ENCODE data around the gene MATN1. TPM values are rescaled to one million over a fixed set of nuclear protein-coding genes. Genes with fewer than 3 reads are reported as not detected.

Gene MATN1
- total RNA-seq, 1 donor from 2014 or later = not detected

- intact Hi-C loops (cut with micrococcal nuclease) = no loop called here
- peaks cover 12% of the 10 kb centered on the region for H3K27me3 ChIP-seq (ENCODE audit: low read depth)
- H3K36me3 ChIP-seq = no peaks in the 10 kb centered on the region
Measured at GRCh38 chr1:30737357-30738039, 14.1 kb upstream of the MATN1 start.

GRCh38 chr1:30735668-30736498, 12.5 kb upstream of the MATN1 start:
- Histone ChIP-seq H3K4me1 (peaks cover 7% of the 10 kb centered on the region), H3K27ac (replicated peaks) (no peak overlapping the region), H3K4me3 (no peak overlapping the region), H3K36me3 (no peaks in the 10 kb centered on the region), H3K27me3 (ENCODE audit: low read depth) (peaks cover 12% of the 10 kb centered on the region), H3K9me3 (replicated peaks) (no peaks in the 10 kb centered on the region)
- no peak for TF ChIP-seq CTCF (IDR thresholded peaks at IDR 0.05; ENCODE audit: borderline replicate concordance)
- intact Hi-C loops (cut with micrococcal nuclease) = no loop called here
- DNase-seq = no peak

More at GRCh38 chr1:30737357-30738039, 14.1 kb upstream of the MATN1 start:
- Histone ChIP-seq H3K27ac (replicated peaks) (no peak overlapping the region), H3K9me3 (replicated peaks) (no peaks in the 10 kb centered on the region), H3K4me3 (no peak overlapping the region), H3K4me1 (peaks cover 7% of the 10 kb centered on the region)
- no peak for TF ChIP-seq CTCF (IDR thresholded peaks at IDR 0.05; ENCODE audit: borderline replicate concordance)
- DNase-seq = no peak

- Histone ChIP-seq H3K27ac (replicated peaks) (no peak overlapping the region), H3K4me1 (peaks cover 7% of the 10 kb centered on the region), H3K27me3 (ENCODE audit: low read depth) (peaks cover 12% of the 10 kb centered on the region), H3K9me3 (replicated peaks) (no peaks in the 10 kb centered on the region), H3K4me3 (no peak overlapping the region), H3K36me3 (no peaks in the 10 kb centered on the region)
- intact Hi-C loops (cut with micrococcal nuclease) = no loop called here
- no peak for TF ChIP-seq CTCF (IDR thresholded peaks at IDR 0.05; ENCODE audit: borderline replicate concordance)
- DNase-seq = peak; percentile 34
Measured at GRCh38 chr1:30735124-30735523, 11.7 kb upstream of the MATN1 start.

GRCh38 chr1:30734580-30734979, 11.2 kb upstream of the MATN1 start:
- no peak overlapping the region for H3K27ac ChIP-seq (replicated peaks)
- DNase-seq = no peak
- H3K27me3 ChIP-seq (ENCODE audit: low read depth) = peaks cover 8% of the 10 kb centered on the region
- H3K36me3 ChIP-seq = no peaks in the 10 kb centered on the region
- H3K4me3 ChIP-seq = no peak overlapping the region
- no peak for TF ChIP-seq CTCF (IDR thresholded peaks at IDR 0.05; ENCODE audit: borderline replicate concordance)
- no peaks in the 10 kb centered on the region for H3K9me3 ChIP-seq (replicated peaks)
- intact Hi-C loops (cut with micrococcal nuclease) = no loop called here
- peaks cover 7% of the 10 kb centered on the region for H3K4me1 ChIP-seq

- Histone ChIP-seq H3K4me1 (peaks cover 7% of the 10 kb centered on the region), H3K9me3 (replicated peaks) (no peaks in the 10 kb centered on the region), H3K36me3 (no peaks in the 10 kb centered on the region), H3K27ac (replicated peaks) (no peak overlapping the region), H3K27me3 (ENCODE audit: low read depth) (peaks cover 3% of the 10 kb centered on the region), H3K4me3 (no peak overlapping the region)
- DNase-seq = no peak
- intact Hi-C loops (cut with micrococcal nuclease) = no loop called here
- no peak for TF ChIP-seq CTCF (IDR thresholded peaks at IDR 0.05; ENCODE audit: borderline replicate concordance)
Measured at GRCh38 chr1:30734106-30734505, 10.7 kb upstream of the MATN1 start.

Data from left ventricle myocardium inferior (tissue), 1 donor.